SIG-M5 treated with dmso at 0.1 percent for 504 hours (cell line): Measurements from ENCODE around the gene MIA3.
"Not testable (repeated sequence)": the region's sequence is repeated elsewhere in the genome, so short reads cannot be mapped to it uniquely, and the experiment has no call there.

Experiments used
- DNase-seq: peaks from one replicate; lab custom pipeline; 2025; ENCODE audit not compliant: unreplicated experiment; lab: John Stamatoyannopoulos, UW

Gene MIA3

DNA sequence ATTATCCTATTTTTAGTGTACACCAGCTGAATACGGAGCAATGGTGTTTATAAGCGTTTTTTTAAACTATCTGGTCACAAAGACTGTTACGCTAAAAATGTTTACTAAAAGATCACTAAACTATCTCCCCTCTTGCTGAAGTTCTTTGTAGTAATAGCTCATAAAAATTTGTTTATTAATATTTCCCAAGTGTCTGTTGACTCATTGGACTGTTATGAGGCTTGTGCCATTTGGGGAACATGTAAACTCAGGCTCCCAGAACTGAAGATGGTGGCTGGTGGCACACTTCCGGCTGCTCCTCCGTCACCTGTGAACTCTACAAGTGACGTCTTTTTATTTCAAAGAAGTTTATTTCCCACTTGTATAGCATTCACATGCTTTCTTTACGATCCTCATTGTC, 48.1 kb downstream of the MIA3 start:
- DNase-seq = no peak

DNA sequence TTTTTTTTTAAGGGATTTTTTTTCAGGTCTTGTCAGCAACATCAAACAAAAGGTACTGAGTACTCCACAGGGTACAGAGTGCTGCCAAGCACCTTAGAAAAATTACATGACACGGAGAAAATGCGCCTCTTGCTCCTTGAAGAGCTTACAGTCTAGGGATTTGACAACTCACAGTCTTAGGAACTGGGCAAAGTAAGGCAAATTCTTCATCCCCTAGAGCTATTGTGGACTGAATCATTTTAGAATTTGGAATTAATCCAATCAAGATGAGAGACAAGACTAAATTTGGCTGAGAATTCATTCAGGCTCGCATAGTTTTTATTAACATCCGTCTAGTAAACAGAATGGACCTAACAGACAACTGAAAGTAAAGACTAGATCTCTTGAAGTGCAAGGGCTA, 50.3 kb downstream of the MIA3 start:
- not testable (repeated sequence) for DNase-seq

DNA sequence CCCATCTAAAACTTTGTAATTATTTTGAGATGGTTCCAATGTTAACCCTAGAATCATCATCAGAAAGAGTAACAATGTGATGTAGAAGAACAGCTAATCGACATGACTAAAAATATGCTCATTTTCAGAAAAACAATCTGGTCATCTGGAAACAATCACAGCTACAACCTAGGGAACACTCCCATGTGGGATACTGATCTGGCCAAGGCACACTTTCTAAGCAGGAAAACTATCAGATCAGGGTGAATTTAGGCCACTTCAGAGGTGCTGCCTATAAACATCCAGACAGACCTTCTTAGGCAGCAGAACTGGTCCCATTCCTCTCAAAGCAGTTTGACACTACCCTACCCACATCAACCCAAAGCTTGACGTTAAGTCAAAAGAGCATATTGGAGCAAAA, 51.2 kb downstream of the MIA3 start:
- not testable (repeated sequence) for DNase-seq

DNA sequence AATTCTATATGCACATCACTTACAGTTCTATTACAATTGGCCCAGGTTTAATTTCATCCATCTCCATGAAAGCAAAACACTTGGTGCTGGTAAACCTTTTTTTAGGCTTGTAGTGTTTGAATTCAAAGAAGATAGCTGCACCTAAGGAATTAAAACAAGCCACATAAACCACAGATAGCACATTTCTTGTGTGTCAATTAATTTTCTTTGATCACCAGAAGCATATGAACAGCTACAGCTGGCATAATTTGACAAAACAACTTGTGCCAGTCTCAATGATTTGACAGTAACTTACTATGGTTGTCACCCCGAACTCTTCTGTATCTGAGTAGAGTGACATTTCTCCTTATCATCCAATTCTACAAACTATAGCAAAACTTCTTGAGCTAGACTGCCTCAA, 52.2 kb downstream of the MIA3 start:
- no peak for DNase-seq

DNA sequence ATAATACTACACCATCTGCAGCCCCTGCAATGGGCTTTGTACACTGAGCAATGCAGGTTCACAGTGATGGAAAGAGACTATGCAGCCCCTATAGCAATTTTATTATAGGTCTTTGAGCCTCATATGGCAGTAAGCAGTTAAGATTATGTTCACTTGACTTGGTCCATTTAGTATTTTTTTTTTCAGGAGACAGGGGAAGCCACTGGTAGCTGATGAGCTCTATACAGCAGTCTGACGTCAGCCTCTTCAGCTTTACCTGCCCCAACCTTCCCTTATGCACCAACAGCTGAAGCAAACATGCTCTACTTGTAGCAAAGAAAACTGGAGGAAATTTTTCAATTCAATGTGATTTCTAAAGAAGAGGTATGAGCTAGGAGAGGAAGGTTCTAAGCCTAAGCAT, 62.2 kb downstream of the MIA3 start:
- DNase-seq = no peak

DNA sequence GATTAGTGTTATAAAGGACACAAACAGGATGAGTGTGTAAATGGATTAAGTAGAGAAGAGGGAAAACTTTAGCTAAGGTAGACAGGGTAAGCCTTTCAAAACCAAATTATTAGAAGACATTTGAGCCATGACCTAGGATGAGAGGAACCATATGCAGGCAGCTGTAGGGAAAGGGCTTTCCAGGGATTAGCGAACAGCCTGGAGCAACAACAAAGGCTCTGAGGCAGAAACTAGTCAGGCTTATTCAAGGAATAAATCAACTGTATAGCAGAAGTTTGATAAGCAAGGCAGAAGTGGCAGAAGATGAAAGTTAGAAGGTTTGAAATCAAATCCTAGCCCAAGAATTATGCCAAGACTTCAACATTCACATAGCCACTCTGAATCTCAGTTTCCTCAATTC, 73.1 kb downstream of the MIA3 start:
- no peak for DNase-seq

DNA sequence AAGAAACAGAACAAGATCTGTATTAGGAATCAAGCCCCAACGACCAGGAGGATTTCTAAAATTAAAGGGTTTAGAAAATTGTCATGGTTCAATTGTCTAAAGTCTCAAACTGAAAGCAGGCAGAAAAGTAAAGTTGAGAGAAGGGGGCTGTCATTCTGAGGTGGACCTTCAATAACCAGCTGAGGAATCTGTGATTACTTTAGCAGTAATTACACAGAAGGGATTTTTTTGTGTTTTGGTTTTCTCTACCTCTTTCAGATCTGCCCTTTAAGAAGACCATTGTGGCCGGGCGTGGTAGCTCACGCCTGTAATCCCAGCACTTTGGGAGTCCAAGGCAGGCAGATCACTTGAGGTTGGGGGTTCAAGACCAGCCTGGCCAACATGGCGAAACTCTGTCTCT, 77.0 kb downstream of the MIA3 start:
- no peak for DNase-seq

DNA sequence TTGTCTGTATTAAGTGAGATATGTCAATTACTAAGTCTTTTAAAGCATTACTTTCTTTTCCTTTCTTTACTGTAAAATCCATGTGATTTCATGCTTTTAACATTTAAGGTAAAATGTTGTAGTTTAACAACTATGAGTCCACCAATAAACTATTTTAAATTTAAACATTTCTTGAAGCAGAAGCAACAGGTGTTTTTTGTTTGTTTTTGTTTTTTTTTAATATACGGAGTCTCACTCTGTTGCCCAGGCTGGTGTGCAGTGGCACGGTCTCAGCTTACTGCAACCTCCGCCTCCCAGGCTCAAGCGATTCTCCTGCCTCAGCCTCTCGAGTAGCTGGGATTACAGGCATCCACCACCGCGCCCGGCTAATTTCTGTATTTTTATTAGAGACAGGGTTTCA, 78.8 kb downstream of the MIA3 start:
- DNase-seq = no peak

DNA sequence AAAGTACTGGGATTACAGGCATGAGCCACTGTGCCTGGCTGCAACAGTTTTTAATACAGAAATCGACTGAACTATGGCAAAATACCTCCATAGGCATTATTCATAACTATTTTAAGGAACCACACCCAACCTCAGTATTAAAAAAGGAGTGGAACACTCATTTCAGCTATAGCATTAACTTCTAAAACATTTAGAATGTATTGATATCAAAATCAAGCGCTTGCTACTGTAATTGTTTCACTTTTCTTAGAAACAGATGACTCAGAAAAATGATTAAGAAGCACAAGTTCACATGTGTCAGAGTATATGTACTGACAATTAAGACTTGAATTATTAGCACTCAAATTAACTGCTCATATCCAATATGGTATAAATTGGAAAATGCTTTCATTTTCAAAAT, 79.3 kb downstream of the MIA3 start:
- DNase-seq = no peak

DNA sequence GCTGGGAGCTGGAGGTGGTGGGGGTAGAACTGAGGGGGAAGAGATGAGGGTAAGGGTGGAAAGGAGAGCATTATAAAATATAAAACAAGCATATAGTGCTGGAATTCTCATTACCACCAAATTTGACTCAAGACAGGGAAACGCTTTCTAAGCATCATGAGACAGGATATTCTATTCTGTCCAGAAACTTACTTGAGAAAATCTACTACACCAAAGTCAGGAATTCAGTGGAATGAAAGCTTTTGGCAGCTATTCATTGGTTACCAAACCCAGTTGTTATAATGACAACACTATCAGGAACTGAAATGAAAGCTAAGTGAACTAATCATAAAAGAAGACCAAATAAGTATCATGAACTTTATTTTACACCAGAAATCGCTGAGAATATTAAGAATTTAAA, 79.9 kb downstream of the MIA3 start:
- no peak for DNase-seq

DNA sequence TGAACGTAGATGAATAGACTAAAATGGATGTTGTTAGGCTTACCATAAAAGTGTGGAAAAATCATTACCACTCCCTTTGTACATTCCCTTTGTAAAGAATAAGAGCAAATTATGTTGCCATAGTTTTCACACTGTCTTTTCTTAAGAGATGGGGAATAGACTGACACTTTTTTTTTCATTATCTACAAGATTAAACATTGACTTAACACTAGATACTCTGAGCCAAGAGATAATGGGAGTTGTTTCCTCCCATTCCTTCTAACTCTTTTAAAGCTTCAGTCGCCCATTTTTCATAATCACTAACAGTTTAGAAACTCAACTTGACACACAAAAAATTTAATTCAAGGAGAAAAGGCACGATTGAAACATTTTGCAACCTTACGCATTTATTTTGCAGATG, 84.3 kb downstream of the MIA3 start:
- no peak for DNase-seq

DNA sequence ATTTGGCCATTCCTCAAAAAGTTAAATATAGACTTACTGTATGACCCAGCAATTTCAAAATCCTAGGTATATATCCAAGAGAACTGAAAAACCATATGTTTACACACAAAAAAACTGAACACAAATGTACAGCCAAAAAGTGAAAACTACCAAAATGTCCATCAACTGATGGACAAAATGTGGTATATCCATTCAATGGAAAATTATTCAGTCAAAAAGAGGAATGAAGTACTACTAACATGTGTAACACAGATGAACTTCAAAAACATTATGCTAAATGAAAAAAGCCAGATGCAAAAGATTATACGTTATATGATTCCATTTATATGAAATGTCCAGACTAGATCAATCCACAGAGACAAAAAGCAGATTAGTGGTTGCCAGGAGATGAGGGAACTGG, 86.4 kb downstream of the MIA3 start:
- DNase-seq = no peak

DNA sequence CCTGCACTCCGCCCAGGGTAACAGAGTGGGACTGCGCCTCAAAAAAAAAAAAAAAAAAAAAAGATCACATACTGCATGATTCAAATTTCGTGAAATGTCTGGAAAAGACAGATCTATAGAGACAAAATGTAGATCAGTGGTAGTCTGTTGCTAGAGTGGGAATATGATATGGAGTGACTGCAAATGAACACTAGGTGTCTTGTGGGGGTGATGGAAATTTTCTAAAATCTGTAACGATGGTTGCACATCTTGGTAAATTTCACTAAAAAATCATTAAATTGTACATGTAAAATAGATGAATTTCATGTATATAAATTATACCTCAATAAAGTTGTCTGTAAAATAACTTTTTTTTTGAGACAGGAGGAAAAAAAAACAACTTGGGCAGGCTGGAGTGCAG, 88.9 kb downstream of the MIA3 start:
- DNase-seq = peak; percentile 11

DNA sequence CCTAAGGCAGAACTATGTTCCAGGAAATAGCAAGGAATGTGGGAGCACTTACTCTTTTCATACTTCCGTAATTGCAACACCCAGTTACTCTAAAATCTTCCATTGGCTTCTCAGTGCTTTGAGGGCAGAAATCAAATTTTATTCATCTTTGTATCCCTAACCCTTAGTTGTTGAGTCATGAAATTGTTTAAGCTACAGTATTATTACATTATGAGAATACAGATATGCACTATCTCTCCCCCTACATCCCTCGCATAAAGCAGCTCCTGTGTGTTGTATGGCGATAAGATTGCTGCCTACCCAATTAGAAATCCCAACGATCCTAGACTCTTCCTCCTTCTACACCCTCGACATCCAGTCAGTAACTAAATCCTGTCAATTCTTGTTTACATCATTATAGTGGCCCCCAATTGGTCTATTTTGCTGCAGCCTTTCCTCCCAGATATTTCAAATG, 91.8 kb downstream of the MIA3 start:
- no peak for DNase-seq

DNA sequence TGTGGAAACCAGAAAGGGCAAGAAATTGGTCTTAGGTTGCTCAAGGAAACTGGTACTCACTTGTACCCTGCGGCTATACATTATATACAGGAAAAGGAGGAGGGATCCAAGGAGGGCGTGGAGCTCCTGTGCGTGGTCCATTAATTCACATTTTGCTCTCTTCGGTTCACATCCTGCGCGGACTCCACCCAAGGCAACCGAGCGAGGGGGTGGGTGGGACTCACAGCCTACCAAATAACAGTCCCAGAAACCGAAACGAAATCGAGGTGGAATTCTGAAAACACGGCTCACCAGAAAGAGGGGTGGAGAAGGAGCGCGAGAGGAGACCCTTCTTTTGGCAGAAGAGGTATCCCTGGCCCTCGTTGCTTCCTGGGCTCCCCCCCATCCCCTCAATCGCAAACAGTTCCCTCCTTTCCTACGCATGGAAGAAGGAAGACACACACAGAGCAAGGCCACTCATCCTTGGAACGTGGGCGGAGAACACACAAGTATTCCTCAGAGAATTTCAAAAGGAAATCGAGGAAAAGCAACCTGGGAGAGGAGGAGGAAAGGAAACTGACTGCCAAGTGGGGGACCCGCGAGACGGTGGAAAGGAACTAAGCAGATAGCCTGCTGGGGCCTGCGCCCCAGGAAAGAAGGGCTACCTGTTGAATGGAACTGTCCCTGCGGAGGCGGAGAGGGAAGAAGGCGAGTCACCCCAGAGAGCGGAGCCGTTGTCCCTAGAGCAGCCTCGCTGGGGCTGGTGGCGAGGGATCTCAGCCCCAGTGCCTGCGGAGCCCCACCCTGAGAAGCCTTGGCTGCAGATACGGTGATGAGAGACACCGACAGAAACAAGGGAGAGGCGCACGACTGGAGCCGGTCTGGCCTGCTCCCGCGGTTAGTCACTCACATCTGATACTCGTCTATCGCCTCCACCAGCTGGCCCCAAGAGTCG, 93.7 kb downstream of the MIA3 start:
- DNase-seq = peak; percentile 76

DNA sequence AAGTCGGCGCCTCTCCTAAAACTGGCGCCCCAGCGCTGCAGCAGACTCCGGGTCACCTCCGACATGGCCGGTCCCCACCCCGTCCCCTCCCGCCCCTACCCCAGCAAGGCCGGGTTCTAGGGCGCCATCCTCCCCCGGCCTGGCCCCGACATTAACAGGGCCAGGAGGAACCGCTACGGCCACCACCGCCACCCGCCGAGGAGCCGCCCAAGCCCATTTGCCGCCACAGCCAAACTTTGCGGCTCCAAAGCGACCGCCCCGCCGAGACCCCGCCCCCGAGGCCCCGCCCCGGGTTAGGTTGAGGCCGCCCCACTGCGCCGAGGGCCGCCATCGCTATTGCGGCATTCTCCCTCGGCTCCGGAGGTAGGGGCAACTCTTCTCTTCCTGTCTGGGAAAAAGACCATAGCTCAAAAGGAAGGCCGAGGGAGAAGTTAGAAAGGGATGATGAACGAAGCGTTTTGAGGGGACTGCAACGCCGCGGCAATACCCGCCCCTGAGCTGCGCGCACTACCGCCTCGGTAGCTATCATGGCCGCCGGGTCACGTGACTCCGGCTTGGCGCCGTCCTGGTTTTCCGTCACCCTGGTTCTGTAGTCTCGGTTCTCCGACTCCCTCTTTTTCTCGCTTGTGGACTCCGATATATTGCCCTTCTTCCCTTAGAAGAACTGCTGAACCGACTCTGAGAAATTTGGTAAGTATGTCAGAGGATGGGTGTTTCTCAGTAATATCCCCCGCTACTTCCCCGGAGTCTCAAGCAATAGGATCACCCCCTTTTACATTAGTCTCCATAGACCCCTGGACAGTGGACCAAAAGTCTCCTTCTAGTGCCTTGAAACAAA, 94.6 kb downstream of the MIA3 start, which contains the start of the genes AIDA and BROX:
Gene AIDA (minus strand): TSS at position 239 of the 838 bp plus-strand sequence. CDS start 174 bp downstream, at position 65.
Gene BROX (plus strand): TSS at position 312 of the 838 bp plus-strand sequence. CDS start 3,136 bp downstream, outside the sequence.
- DNase-seq = peak; percentile 83

DNA sequence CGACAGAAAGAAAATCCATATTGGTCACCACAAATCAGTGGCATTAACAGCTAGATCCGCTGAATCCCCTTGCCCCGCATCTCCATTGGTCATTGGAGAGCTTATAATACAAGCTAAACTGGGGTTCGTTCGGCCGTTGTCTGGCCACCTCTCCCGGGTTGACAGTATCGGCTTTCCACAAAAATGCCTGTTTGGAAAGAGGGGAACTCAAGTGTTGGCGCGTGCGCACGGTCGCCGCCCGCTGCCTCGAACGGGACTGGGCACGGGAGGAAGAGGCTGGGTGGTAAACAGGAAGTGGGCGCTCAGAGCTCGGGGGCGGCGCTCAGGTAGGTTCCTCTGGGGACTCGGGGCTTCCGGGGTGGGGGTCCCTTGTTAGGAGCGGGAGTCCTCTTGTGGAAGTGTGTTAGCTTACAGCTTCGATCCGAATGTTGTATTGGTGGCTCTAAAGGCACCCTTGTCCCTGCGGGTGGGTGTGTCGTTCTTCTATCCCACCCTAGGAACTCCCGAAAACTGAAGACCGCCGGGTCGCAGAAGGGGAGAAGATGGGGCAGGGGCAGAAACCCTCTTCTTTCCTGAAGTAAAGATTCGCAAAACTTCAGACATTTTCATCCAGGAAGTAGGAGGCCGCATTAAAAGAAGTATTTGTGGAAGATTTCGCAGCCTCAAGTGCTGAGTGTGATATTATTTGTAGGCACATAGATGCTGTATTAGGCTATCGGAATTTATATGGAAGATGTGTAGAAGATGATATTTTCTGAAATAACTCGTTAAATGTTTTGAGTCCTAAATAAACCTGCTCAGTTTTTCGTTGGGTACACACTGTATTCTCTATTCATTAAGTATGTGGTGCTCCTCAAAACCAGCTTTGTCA, 95.4 kb downstream of the MIA3 start:
- DNase-seq = peak; percentile 96

DNA sequence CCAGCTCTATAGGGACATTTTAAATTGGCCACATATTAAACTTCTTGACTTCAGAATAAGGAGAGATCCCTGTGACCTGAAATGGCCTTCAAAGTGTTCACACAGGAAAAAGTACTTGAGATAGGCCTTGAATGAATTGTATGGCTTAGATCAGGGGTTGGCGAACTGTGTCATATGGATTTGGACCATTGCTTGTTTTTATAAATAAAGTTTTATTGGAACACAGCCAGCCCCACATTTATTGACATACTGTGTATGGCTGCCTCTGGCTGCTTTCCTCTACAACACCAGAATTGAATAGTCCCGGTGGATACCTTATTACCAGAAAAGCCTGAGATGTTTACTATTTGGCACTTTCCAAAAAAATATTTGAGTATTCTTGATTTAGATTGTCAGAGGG, 98.5 kb downstream of the MIA3 start:
- no peak for DNase-seq
